IMR-90 (cell line): ENCODE data around the gene KCNQ5. TPM values are rescaled to one million over a fixed set of nuclear protein-coding genes. Genes with fewer than 3 reads are reported as not detected.

Experiments
- ATAC-seq: fragments of 200-7000 bp; cut with Tn5 transposase; 2 replicates; pipeline ENCODE4 v1.9.1; 2020; ENCODE audit warnings: low read depth, mild to moderate bottlenecking, moderate library complexity
- BruUV-seq: library from RNA; stranded (reverse); fragments of 400-500 nt; replicated peaks from 2 replicates; lab custom pipeline; 2021; lab: Mats Ljungman, UMichigan
- CTCF ChIA-PET: fragments of 300-600 bp; formaldehyde crosslinking; extraction: SDS; loops from one replicate; lab custom pipeline; 2021; ENCODE audit warnings: antibody characterized with exemption; lab: Yijun Ruan, JAX
- POLR2A ChIA-PET: fragments of 300-600 bp; sonication (Branson Sonifier 250); formaldehyde crosslinking; loops from one replicate; lab custom pipeline; 2022; ENCODE audit warnings: antibody characterized with exemption; ENCODE audit not compliant: unreplicated experiment; lab: Charles Lee
- DNase-seq: peaks from one replicate; pipeline ENCODE4 v3.0.0; 2013
- H2AFZ ChIP-seq: replicated peaks from 2 replicates; pipeline ENCODE3; 2013; ENCODE audit warnings: low read length, mild to moderate bottlenecking; ENCODE audit not compliant: poor library complexity
- H2AK5ac ChIP-seq: 2 replicates; pipeline ENCODE4 v1.6.1; 2013; ENCODE audit warnings: low read depth, low read length, inconsistent platforms
- H2AK9ac ChIP-seq: replicated peaks from 2 replicates; pipeline ENCODE3; 2013; ENCODE audit warnings: mild to moderate bottlenecking, low read depth, low read length, moderate library complexity; ENCODE audit not compliant: poor library complexity
- H2BK120ac ChIP-seq: 2 replicates; pipeline ENCODE4 v1.6.1; 2013; ENCODE audit warnings: low read depth, low read length, inconsistent platforms
- H2BK15ac ChIP-seq: 3 replicates; pipeline ENCODE4 v1.6.1; 2013; ENCODE audit warnings: low read depth, low read length, inconsistent platforms
- H2BK20ac ChIP-seq: 2 replicates; pipeline ENCODE4 v1.6.1; 2013; ENCODE audit warnings: low read depth, mild to moderate bottlenecking, inconsistent platforms, low read length, moderate library complexity
- H2BK5ac ChIP-seq: 2 replicates; pipeline ENCODE4 v1.6.1; 2013; ENCODE audit warnings: mild to moderate bottlenecking, low read depth, low read length, inconsistent platforms; ENCODE audit not compliant: poor library complexity, severe bottlenecking
- H3K14ac ChIP-seq: replicated peaks from 2 replicates; pipeline ENCODE4 v1.6.1; 2013; ENCODE audit warnings: low read depth, low read length, inconsistent platforms
- H3K18ac ChIP-seq: 2 replicates; pipeline ENCODE4 v1.6.1; 2013; ENCODE audit warnings: low read depth, low read length, control low read depth
- H3K23ac ChIP-seq: 2 replicates; pipeline ENCODE4 v1.6.1; 2013; ENCODE audit warnings: low read depth, low read length, inconsistent platforms
- H3K27ac ChIP-seq: 2 replicates; pipeline ENCODE4 v1.5.1; 2013; ENCODE audit warnings: mild to moderate bottlenecking, control low read depth, low read length; ENCODE audit not compliant: insufficient read depth
- H3K27me3 ChIP-seq: 2 replicates; pipeline ENCODE4 v1.6.1; 2013; ENCODE audit warnings: low read length; ENCODE audit not compliant: control insufficient read depth, insufficient read depth
- H3K36me3 ChIP-seq: 2 replicates; pipeline ENCODE4 v1.6.1; 2013; ENCODE audit warnings: low read length, mixed read lengths; ENCODE audit not compliant: control insufficient read depth, insufficient read depth
- H3K4ac ChIP-seq: 2 replicates; pipeline ENCODE4 v1.6.1; 2013; ENCODE audit warnings: low read depth, low read length, inconsistent platforms
- H3K4me1 ChIP-seq: 2 replicates; pipeline ENCODE4 v1.6.1; 2013; ENCODE audit warnings: low read length, mixed read lengths; ENCODE audit not compliant: control insufficient read depth, insufficient read depth
- H3K4me2 ChIP-seq: 2 replicates; pipeline ENCODE4 v1.6.1; 2013; ENCODE audit warnings: low read depth, mild to moderate bottlenecking, control low read depth, low read length, moderate library complexity
- H3K4me3 ChIP-seq: 2 replicates; pipeline ENCODE4 v1.5.1; 2013; ENCODE audit warnings: low read depth, mild to moderate bottlenecking, control low read depth, low read length, moderate library complexity; ENCODE audit not compliant: insufficient read depth
- H3K56ac ChIP-seq: 2 replicates; pipeline ENCODE4 v1.6.1; 2013; ENCODE audit warnings: low read length, inconsistent platforms; ENCODE audit not compliant: insufficient read depth; ENCODE audit errors: extremely low read depth
- H3K79me1 ChIP-seq, 2 experiments: 2 replicates each; pipeline ENCODE4 v1.6.1; 2013; ENCODE audit warnings: low read length in 2 of 2, inconsistent platforms in 1 of 2, low read depth in 1 of 2
- H3K9ac ChIP-seq: 2 replicates; pipeline ENCODE4 v1.6.1; 2013; ENCODE audit warnings: low read depth, low read length, control low read depth
- H3K9me1 ChIP-seq: 2 replicates; pipeline ENCODE4 v1.6.1; 2013; ENCODE audit warnings: low read length, inconsistent platforms; ENCODE audit not compliant: insufficient read depth
- H3K9me3 ChIP-seq: 2 replicates; pipeline ENCODE4 v1.6.1; 2013; ENCODE audit warnings: low read length; ENCODE audit not compliant: control insufficient read depth, insufficient read depth
- H4K20me1 ChIP-seq: 2 replicates; pipeline ENCODE4 v1.6.1; 2013; ENCODE audit warnings: low read length, inconsistent platforms; ENCODE audit not compliant: insufficient read depth
- H4K5ac ChIP-seq: 2 replicates; pipeline ENCODE4 v1.6.1; 2013; ENCODE audit warnings: mild to moderate bottlenecking, low read depth, low read length, control low read depth
- H4K8ac ChIP-seq, 2 experiments: 2 replicates each; pipeline ENCODE4 v1.6.1; 2013; ENCODE audit warnings: low read depth in 2 of 2, low read length in 2 of 2, control low read depth in 1 of 2, inconsistent platforms in 1 of 2
- H4K91ac ChIP-seq: 2 replicates; pipeline ENCODE4 v1.6.1; 2013; ENCODE audit warnings: low read depth, low read length, inconsistent platforms; ENCODE audit not compliant: insufficient read depth
- BHLHE40 ChIP-seq: fragments of 150-350 bp; IDR thresholded peaks from 2 replicates; pipeline ENCODE4 v1.6.1; 2016; ENCODE audit warnings: mild to moderate bottlenecking, low read depth, low read length
- CEBPB ChIP-seq: IDR thresholded peaks from 2 replicates; pipeline ENCODE4 v1.6.1; 2012; ENCODE audit warnings: low read depth, low read length, improper control_type of control experiment
- CHD1 ChIP-seq: IDR thresholded peaks from 2 replicates; pipeline ENCODE4 v1.6.1; 2012; ENCODE audit warnings: low read depth, low read length, improper control_type of control experiment
- CTCF ChIP-seq: conservative IDR thresholded peaks from 2 replicates; pipeline ENCODE4 v1.5.1; 2012; ENCODE audit warnings: mild to moderate bottlenecking, low read depth, low read length, improper control_type of control experiment
- ELK1 ChIP-seq: fragments of 150-350 bp; IDR thresholded peaks from 2 replicates; pipeline ENCODE4 v1.6.1; 2016; ENCODE audit warnings: low read depth, mild to moderate bottlenecking, low read length, moderate library complexity, borderline replicate concordance
- FOS ChIP-seq: fragments of 150-350 bp; IDR thresholded peaks from 2 replicates; pipeline ENCODE4 v1.6.1; 2016; ENCODE audit warnings: low read depth, low read length
- MAFK ChIP-seq: IDR thresholded peaks from 2 replicates; pipeline ENCODE4 v1.6.1; 2012; ENCODE audit warnings: low read depth, low read length, improper control_type of control experiment
- MAZ ChIP-seq: IDR thresholded peaks from 2 replicates; pipeline ENCODE4 v1.6.1; 2012; ENCODE audit warnings: low read depth, mild to moderate bottlenecking, low read length, improper control_type of control experiment, moderate library complexity, borderline replicate concordance
- MXI1 ChIP-seq: IDR thresholded peaks from 2 replicates; pipeline ENCODE4 v1.6.1; 2012; ENCODE audit warnings: low read depth, mild to moderate bottlenecking, low read length, moderate library complexity, borderline replicate concordance
- NFE2L2 ChIP-seq: fragments of 150-350 bp; IDR thresholded peaks from 2 replicates; pipeline ENCODE4 v1.6.1; 2016; ENCODE audit warnings: low read depth, mild to moderate bottlenecking, low read length
- POLR2A ChIP-seq: IDR thresholded peaks from 2 replicates; pipeline ENCODE4 v1.6.1; 2012; ENCODE audit warnings: mild to moderate bottlenecking, low read depth, low read length
- RAD21 ChIP-seq: IDR thresholded peaks from 2 replicates; pipeline ENCODE4 v1.6.1; 2012; ENCODE audit warnings: low read length, improper control_type of control experiment
- RCOR1 ChIP-seq: IDR thresholded peaks from 2 replicates; pipeline ENCODE4 v1.6.1; 2012; ENCODE audit warnings: mild to moderate bottlenecking, low read length, improper control_type of control experiment; ENCODE audit not compliant: insufficient replicate concordance
- RFX5 ChIP-seq: IDR thresholded peaks from 2 replicates; pipeline ENCODE4 v1.8.0; 2012; ENCODE audit warnings: low read depth, mild to moderate bottlenecking, low read length, moderate library complexity
- SMC3 ChIP-seq: fragments of 150-350 bp; IDR thresholded peaks from 2 replicates; pipeline ENCODE4 v1.6.1; 2016; ENCODE audit warnings: low read depth, mild to moderate bottlenecking, antibody characterized with exemption, low read length, moderate library complexity
- WGBS, 2 experiments: methylation state at CpG; one replicate each; pipeline versions ENCODE4 v1.1.5 to v1.1.7; 2013; ENCODE audit warnings: missing lambda C conversion rate in 2 of 2; ENCODE audit not compliant: insufficient read length in 1 of 2; ENCODE audit errors: extremely low coverage in 2 of 2; 5-methylcytosine and 5-hydroxymethylcytosine counted together
- dilution Hi-C: fragments of 300-500 bp; cut with HindIII; formaldehyde crosslinking; loops from one replicate; pipeline ENCODE4 v1.14.3; 2018; ENCODE audit warnings: low sequenced_read_pairs; ENCODE audit not compliant: unreplicated experiment
- in situ Hi-C: fragments of 300-500 bp; cut with MboI; formaldehyde crosslinking; loops from 3 replicates; pipeline ENCODE4 v1.14.3; 2019; ENCODE audit warnings: low sequenced_read_pairs, inconsistent platforms, mixed read lengths
- intact Hi-C: fragments of 100-400 bp; cut with micrococcal nuclease; formaldehyde crosslinking; loops from 2 replicates; pipeline ENCODE4 v1.10.0; 2022
- polyA plus RNA-seq, 3 experiments: library from polyadenylated mRNA; depleted of rRNA; stranded (reverse); fragments of >200 nt; gene quantifications; 2 replicates each; pipeline ENCODE4 v1.2.3, GENCODE V29; 2012; ENCODE audit warnings: low replicate concordance in 1 of 3
- total RNA-seq: library from RNA; depleted of rRNA; stranded (reverse); fragments of >200 nt; gene quantifications from 2 replicates; pipeline ENCODE4 v1.2.3, GENCODE V29; 2012
- TF ChIP-seq, protein P1 (sequence below): fragments of 150-350 bp; IDR thresholded peaks from 2 replicates; pipeline ENCODE4 v1.6.1; 2017; ENCODE audit warnings: mild to moderate bottlenecking, antibody characterized with exemption, low read length, low read depth

KCNQ5 gene
- total and polyA plus RNA-seq, 2 of the 4 experiments (the other 2 are of a cell fraction) = 0.75 to 1.3 TPM

DNA sequence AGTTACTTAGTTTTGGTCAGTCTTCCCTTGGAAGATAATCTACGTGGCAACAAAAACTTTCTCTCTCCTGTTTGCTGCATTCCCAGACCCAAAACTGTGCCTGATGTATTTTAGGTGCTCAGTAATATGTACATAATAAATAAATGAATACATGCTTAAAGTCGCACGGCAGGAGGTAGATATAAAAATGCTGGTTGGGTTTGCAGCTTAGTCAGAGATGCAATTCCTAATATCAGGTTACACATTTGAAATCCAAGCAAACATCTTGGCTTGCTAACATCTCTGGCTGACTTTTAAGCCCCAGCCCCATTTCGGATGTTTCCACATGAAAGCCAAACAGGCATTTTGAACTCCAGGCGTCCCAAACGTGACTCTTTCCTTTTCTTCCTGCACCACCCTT, 91.0 kb downstream of the KCNQ5 start:
- POLR2A ChIA-PET = no interaction called here
- CTCF ChIA-PET = no interaction called here
- Histone ChIP-seq H3K9me3 (no peaks in the 10 kb centered on the region; the same call in 1 of the 2 replicates), H2BK20ac (no peak overlapping the region), H3K4me1 (no peaks in the 10 kb centered on the region), H3K27ac (no peak overlapping the region), H3K4me2 (no peak overlapping the region), H3K18ac (no peak overlapping the region), H4K20me1 (no peaks in the 10 kb centered on the region), H4K5ac (no peak overlapping the region), H4K91ac (no peak overlapping the region), H3K79me1 (no peaks in the 10 kb centered on the region), H3K14ac (no peak overlapping the region), H2BK5ac (no peak overlapping the region), H3K9ac (no peak overlapping the region), H3K27me3 (no peaks in the 10 kb centered on the region), H2BK120ac (no peak overlapping the region), H4K8ac (no peak overlapping the region), H3K4ac (no peak overlapping the region), H2AK9ac (no peak overlapping the region), H2AFZ (no peak overlapping the region), H3K56ac (no peak overlapping the region), H2AK5ac (no peak overlapping the region), H3K9me1 (no peaks in the 10 kb centered on the region), H3K4me3 (no peak overlapping the region), H3K23ac (no peak overlapping the region), H3K36me3 (no peaks in the 10 kb centered on the region), H2BK15ac (no peak overlapping the region)
- dilution Hi-C loops (no loop called here), in situ Hi-C loops (no loop called here), intact Hi-C loops (no loop called here)
- no TSS peak for BruUV-seq
- TF ChIP-seq RFX5 = no peak
- TF ChIP-seq CHD1 = no peak
- TF ChIP-seq, protein P1, sequence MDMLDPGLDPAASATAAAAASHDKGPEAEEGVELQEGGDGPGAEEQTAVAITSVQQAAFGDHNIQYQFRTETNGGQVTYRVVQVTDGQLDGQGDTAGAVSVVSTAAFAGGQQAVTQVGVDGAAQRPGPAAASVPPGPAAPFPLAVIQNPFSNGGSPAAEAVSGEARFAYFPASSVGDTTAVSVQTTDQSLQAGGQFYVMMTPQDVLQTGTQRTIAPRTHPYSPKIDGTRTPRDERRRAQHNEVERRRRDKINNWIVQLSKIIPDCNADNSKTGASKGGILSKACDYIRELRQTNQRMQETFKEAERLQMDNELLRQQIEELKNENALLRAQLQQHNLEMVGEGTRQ = no peak
- TF ChIP-seq MAZ = no peak
- no peak for TF ChIP-seq RCOR1
- TF ChIP-seq FOS = no peak
- TF ChIP-seq RAD21 = no peak
- TF ChIP-seq NFE2L2 = no peak
- no peak for TF ChIP-seq CTCF
- TF ChIP-seq MXI1 = no peak
- no peak for TF ChIP-seq BHLHE40
- TF ChIP-seq CEBPB = no peak
- no peak for TF ChIP-seq MAFK
- no peak for TF ChIP-seq ELK1
- TF ChIP-seq POLR2A = no peak
- TF ChIP-seq SMC3 = no peak
- ATAC-seq = peak; percentile 32; the same call in 1 of the 2 replicates
- WGBS, 2 experiments = 63% methylated on average over 3 of the region's 6 CpGs; no CpG with 5 or more reads in 1 of the 2 experiments
- peak; percentile 21 for DNase-seq
